Measurements from ENCODE around the gene EVPL. TPM values are rescaled to one million over a fixed set of nuclear protein-coding genes. Genes with fewer than 3 reads are reported as not detected.
A peak's percentile ranks its signal among the peaks of the same experiment; 100 is the strongest.

The EVPL gene
- polyA plus RNA-seq, 1 experiment, result not detected

- Histone ChIP-seq H3K4me3 (ENCODE audit: low read depth, low read length) (no peak overlapping the region), H3K27me3 (ENCODE audit: control insufficient read depth, insufficient read depth, low read length) (peaks cover under 1% of the 10 kb centered on the region; the same call in 1 of the 2 replicates), H3K36me3 (ENCODE audit: control insufficient read depth, insufficient read depth, low read length) (no peaks in the 10 kb centered on the region)
- TF ChIP-seq CTCF (IDR thresholded peaks at IDR 0.05; ENCODE audit: insufficient read depth, low read depth, low read length), result peak; percentile 99
- ChIA-PET POLR2A (no interaction called here), CTCF (interaction anchor here (0.8 to 19.9 kb wide), 38 partner anchors 9 to 290 kb away, joined by 3 to 264 read pairs (median 4); partner anchors contain the start of genes CDK3, GALR2, MRPL38 and ZACN)
- DNase-seq (ENCODE audit: low read depth), result no peak
These were observed 12.8 kb downstream of the EVPL start for GRCh38 chr17:76014100-76014924.

- ChIA-PET POLR2A (no interaction called here), CTCF (interaction anchor here (0.7 to 19.9 kb wide), 30 partner anchors 10 to 288 kb away, joined by 3 to 264 read pairs (median 6); partner anchors contain the start of genes CDK3, GALR2, MRPL38 and ZACN)
- Histone ChIP-seq H3K4me3 (ENCODE audit: low read depth, low read length) (no peak overlapping the region), H3K36me3 (ENCODE audit: control insufficient read depth, insufficient read depth, low read length) (no peaks in the 10 kb centered on the region), H3K27me3 (ENCODE audit: control insufficient read depth, insufficient read depth, low read length) (no peaks in the 10 kb centered on the region)
- DNase-seq (ENCODE audit: low read depth), result no peak
- no peak for TF ChIP-seq CTCF (IDR thresholded peaks at IDR 0.05; ENCODE audit: insufficient read depth, low read depth, low read length)
These were observed 13.7 kb downstream of the EVPL start for GRCh38 chr17:76013377-76013932.

GRCh38 chr17:76011951-76012350, 15.2 kb downstream of the EVPL start:
- Histone ChIP-seq H3K36me3 (ENCODE audit: control insufficient read depth, insufficient read depth, low read length) (no peaks in the 10 kb centered on the region), H3K27me3 (ENCODE audit: control insufficient read depth, insufficient read depth, low read length) (no peaks in the 10 kb centered on the region), H3K4me3 (ENCODE audit: low read depth, low read length) (no peak overlapping the region)
- no peak for DNase-seq (ENCODE audit: low read depth)
- POLR2A ChIA-PET, result interaction anchor here (0.6 kb wide), 1 partner anchor 8 kb away, joined by 3 read pairs; no protein-coding TSS in a partner anchor
- CTCF ChIA-PET, result interaction anchor here (0.8 to 19.9 kb wide), 6 partner anchors 9 to 287 kb away, joined by 3 to 264 read pairs (median 39); partner anchors contain the start of genes CDK3 and MRPL38
- no peak for TF ChIP-seq CTCF (IDR thresholded peaks at IDR 0.05; ENCODE audit: insufficient read depth, low read depth, low read length)

- Histone ChIP-seq H3K4me3 (ENCODE audit: low read depth, low read length) (no peak overlapping the region), H3K36me3 (ENCODE audit: control insufficient read depth, insufficient read depth, low read length) (no peaks in the 10 kb centered on the region), H3K27me3 (ENCODE audit: control insufficient read depth, insufficient read depth, low read length) (no peaks in the 10 kb centered on the region)
- CTCF ChIA-PET, result interaction anchor here (0.6 to 19.9 kb wide), 6 partner anchors 9 to 636 kb away, joined by 3 to 264 read pairs (median 4); partner anchors contain the start of genes CDK3 and MRPL38
- POLR2A ChIA-PET, result no interaction called here
- no peak for TF ChIP-seq CTCF (IDR thresholded peaks at IDR 0.05; ENCODE audit: insufficient read depth, low read depth, low read length)
- no peak for DNase-seq (ENCODE audit: low read depth)
These were observed 17.0 kb downstream of the EVPL start for GRCh38 chr17:76009969-76010661.
